ENCODE results near the gene MAN2A2. TPM values are rescaled to one million over a fixed set of nuclear protein-coding genes. Genes with fewer than 3 reads are reported as not detected.

MAN2A2 gene
- total and polyA plus RNA-seq, 2 experiments from 2014 or later: 4.3 to 7.7 TPM

DNA sequence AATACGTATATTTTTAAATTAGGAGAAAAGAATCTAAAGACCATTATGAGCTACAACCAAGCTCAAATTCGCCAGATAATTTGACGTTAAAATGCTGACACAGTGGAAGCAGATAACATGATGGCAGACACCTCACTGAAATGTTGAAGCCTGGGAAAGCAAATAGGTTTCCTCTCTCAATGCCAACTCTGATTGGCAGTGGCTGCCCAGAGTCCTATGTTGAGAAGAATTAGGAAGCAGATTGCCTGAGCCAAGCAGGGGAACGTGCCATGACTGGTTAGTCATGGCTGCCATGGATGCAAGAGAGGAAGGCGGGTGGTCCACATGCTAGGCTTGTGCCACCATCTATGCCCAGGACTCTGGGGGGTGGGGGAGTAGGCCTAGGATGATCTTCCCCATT lies 35.2 kb downstream of the MAN2A2 start:
- TF ChIP-seq EZH2 (IDR thresholded peaks at IDR 0.05; ENCODE audit: insufficient read depth, poor library complexity, severe bottlenecking) (no peak), EZH2phosphoT487 (IDR thresholded peaks at IDR 0.05; ENCODE audit: insufficient read depth, low read depth) (no peak)
- in situ Hi-C loops (cut with MboI): no loop called here
- Histone ChIP-seq H3K27me3 (replicated peaks; ENCODE audit: insufficient read depth) (no peaks in the 10 kb centered on the region), H3F3A (ENCODE audit: insufficient read depth) (no peaks in the 10 kb centered on the region), H3K4me1 (ENCODE audit: insufficient read depth) (peaks cover 8% of the 10 kb centered on the region), H3K9me2 (ENCODE audit: insufficient read depth) (no peaks in the 10 kb centered on the region), H2AFZ (no peak overlapping the region), H3K4me3 (no peak overlapping the region), H3K27ac (no peak overlapping the region), H3K79me2 (ENCODE audit: insufficient read depth) (peaks cover 30% of the 10 kb centered on the region), H3K4me2 (ENCODE audit: unreplicated experiment) (no peak overlapping the region), H3K9ac (no peak overlapping the region), H3K9me3 (ENCODE audit: low read depth) (no peaks in the 10 kb centered on the region), H3K36me3 (ENCODE audit: low read depth) (peaks cover 37% of the 10 kb centered on the region; the same call in 1 of the 2 replicates), H4K20me1 (ENCODE audit: insufficient read depth) (no peaks in the 10 kb centered on the region)
- no peak for DNase-seq
- 95 to 98% methylated on average over 5 of the region's 5 CpGs for WGBS, 2 experiments (ENCODE audit: low coverage in 1 of 2, low lambda C conversion rate in 2 of 2, missing lambda C conversion rate in 2 of 2)

DNA sequence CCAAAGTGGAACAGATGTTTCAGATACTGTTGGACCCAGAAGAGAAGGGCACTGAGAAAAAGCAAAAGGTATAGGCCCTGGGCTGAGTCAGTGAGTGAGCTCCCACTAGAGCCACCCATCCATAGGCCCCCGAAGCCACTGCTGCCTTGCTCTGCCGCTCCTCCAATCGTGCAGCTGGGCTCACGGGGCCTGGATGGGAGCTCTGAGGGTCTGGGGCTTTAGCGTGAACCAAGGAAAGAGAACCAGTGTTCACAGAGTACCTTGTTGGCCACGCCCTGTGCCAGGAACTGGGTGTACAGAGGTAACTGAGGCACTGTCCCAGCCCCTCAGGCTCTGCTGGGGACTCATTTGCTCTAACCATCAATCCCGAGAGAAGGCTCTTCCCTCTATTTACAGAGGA lies 36.7 kb downstream of the MAN2A2 start:
- H3K9me2 ChIP-seq (ENCODE audit: insufficient read depth): no peaks in the 10 kb centered on the region
- H3K9ac ChIP-seq: no peak overlapping the region
- H3K36me3 ChIP-seq (ENCODE audit: low read depth): peaks cover 49% of the 10 kb centered on the region
- H3K79me2 ChIP-seq (ENCODE audit: insufficient read depth): peaks cover 30% of the 10 kb centered on the region
- no peak for TF ChIP-seq EZH2phosphoT487 (IDR thresholded peaks at IDR 0.05; ENCODE audit: insufficient read depth, low read depth)
- no peak for TF ChIP-seq EZH2 (IDR thresholded peaks at IDR 0.05; ENCODE audit: insufficient read depth, poor library complexity, severe bottlenecking)
- in situ Hi-C loops (cut with MboI): no loop called here
- H3K27me3 ChIP-seq (replicated peaks; ENCODE audit: insufficient read depth): no peaks in the 10 kb centered on the region
- 92 to 94% methylated on average over 7 of the region's 7 CpGs for WGBS, 2 experiments (ENCODE audit: low coverage in 1 of 2, low lambda C conversion rate in 2 of 2, missing lambda C conversion rate in 2 of 2)
- H2AFZ ChIP-seq: no peak overlapping the region
- no peak for DNase-seq
- H3K27ac ChIP-seq: no peak overlapping the region
- H3K4me3 ChIP-seq: no peak overlapping the region
- H3K4me2 ChIP-seq (ENCODE audit: unreplicated experiment): no peak overlapping the region
- no peaks in the 10 kb centered on the region for H3F3A ChIP-seq (ENCODE audit: insufficient read depth)
- no peaks in the 10 kb centered on the region for H3K9me3 ChIP-seq (ENCODE audit: low read depth)
- no peaks in the 10 kb centered on the region for H4K20me1 ChIP-seq (ENCODE audit: insufficient read depth)
- peaks cover 8% of the 10 kb centered on the region for H3K4me1 ChIP-seq (ENCODE audit: insufficient read depth)

DNA sequence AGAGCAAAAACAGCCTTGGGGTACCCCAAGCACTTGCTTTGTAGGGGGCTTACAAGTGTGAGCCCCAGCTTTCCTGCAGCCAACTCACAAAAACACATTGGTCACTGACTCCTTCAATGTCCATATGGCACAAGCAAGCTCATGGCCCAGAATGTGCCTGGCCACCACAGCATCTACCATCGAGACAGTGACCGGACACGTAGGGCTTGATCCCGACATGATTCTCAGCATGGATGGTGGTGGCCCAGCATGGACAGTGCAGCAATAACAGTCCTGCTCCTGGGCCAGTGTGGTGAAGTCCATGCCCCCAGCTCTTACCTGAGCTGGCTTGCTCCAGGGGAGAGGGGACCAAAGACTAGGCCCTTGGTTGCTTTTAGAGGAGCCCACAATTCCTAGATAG lies 37.9 kb downstream of the MAN2A2 start:
- Histone ChIP-seq H3K9ac (no peak overlapping the region), H2AFZ (no peak overlapping the region), H3K36me3 (ENCODE audit: low read depth) (peaks cover 54% of the 10 kb centered on the region), H3K4me1 (ENCODE audit: insufficient read depth) (peaks cover 7% of the 10 kb centered on the region), H3K27me3 (replicated peaks; ENCODE audit: insufficient read depth) (no peaks in the 10 kb centered on the region), H3K27ac (no peak overlapping the region), H4K20me1 (ENCODE audit: insufficient read depth) (no peaks in the 10 kb centered on the region), H3K4me3 (no peak overlapping the region), H3K9me3 (ENCODE audit: low read depth) (no peaks in the 10 kb centered on the region), H3K4me2 (ENCODE audit: unreplicated experiment) (no peak overlapping the region), H3K79me2 (ENCODE audit: insufficient read depth) (peaks cover 23% of the 10 kb centered on the region), H3K9me2 (ENCODE audit: insufficient read depth) (no peaks in the 10 kb centered on the region), H3F3A (ENCODE audit: insufficient read depth) (no peaks in the 10 kb centered on the region)
- no peak for DNase-seq
- no peak for TF ChIP-seq EZH2phosphoT487 (IDR thresholded peaks at IDR 0.05; ENCODE audit: insufficient read depth, low read depth)
- TF ChIP-seq EZH2 (IDR thresholded peaks at IDR 0.05; ENCODE audit: insufficient read depth, poor library complexity, severe bottlenecking): no peak
- in situ Hi-C loops (cut with MboI): no loop called here
- WGBS, 2 experiments (ENCODE audit: low coverage in 1 of 2, low lambda C conversion rate in 2 of 2, missing lambda C conversion rate in 2 of 2): 96 to 100% methylated on average over 4 of the region's 4 CpGs

DNA sequence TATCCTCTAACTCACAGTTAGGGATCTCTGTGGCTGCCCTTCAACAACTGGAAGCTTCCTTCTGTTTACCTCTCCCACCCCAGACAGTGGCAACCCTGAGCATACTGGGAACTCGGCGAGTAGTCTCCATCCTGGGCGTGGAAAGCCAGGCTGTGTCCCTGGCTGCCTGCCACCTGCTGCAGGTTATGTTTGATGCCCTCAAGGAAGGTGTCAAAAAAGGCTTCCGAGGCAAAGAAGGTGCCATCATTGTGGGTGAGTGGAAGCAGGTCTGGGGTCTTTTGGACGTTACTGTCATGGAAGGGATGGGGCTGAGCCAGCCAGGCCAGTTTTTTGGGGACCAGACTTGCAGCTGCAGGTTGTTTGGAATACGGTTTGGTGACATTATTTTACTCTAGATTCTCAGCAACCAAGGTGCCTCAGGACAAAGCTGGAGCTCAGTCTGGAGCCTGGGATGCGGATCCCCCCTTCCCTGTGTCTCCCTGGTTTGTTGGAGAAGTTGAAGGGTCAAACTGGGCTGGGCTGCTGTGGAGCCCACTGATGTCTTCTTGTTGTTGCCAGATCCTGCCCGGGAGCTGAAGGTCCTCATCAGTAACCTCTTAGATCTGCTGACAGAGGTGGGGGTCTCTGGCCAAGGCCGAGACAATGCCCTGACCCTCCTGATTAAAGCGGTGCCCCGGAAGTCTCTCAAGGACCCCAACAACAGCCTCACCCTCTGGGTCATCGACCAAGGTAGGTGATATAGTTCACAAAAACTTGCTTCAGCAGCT lies 39.4 kb downstream of the MAN2A2 start:
- H3K36me3 ChIP-seq (ENCODE audit: low read depth): peaks cover 54% of the 10 kb centered on the region
- no peaks in the 10 kb centered on the region for H3K4me1 ChIP-seq (ENCODE audit: insufficient read depth)
- H3K9me2 ChIP-seq (ENCODE audit: insufficient read depth): no peaks in the 10 kb centered on the region
- 85% methylated on average over 12 of the region's 12 CpGs for WGBS, 2 experiments (ENCODE audit: low coverage in 1 of 2, low lambda C conversion rate in 2 of 2, missing lambda C conversion rate in 2 of 2)
- no peaks in the 10 kb centered on the region for H3F3A ChIP-seq (ENCODE audit: insufficient read depth)
- TF ChIP-seq EZH2phosphoT487 (IDR thresholded peaks at IDR 0.05; ENCODE audit: insufficient read depth, low read depth) (no peak), EZH2 (IDR thresholded peaks at IDR 0.05; ENCODE audit: insufficient read depth, poor library complexity, severe bottlenecking) (no peak)
- peaks cover 8% of the 10 kb centered on the region; the same call in 1 of the 2 replicates for H3K79me2 ChIP-seq (ENCODE audit: insufficient read depth)
- no peak overlapping the region for H3K9ac ChIP-seq
- no peak for DNase-seq
- H3K4me2 ChIP-seq (ENCODE audit: unreplicated experiment): no peak overlapping the region
- H3K27me3 ChIP-seq (replicated peaks; ENCODE audit: insufficient read depth): no peaks in the 10 kb centered on the region
- H2AFZ ChIP-seq: no peak overlapping the region
- H4K20me1 ChIP-seq (ENCODE audit: insufficient read depth): no peaks in the 10 kb centered on the region
- H3K27ac ChIP-seq: no peak overlapping the region
- H3K4me3 ChIP-seq: no peak overlapping the region
- no peaks in the 10 kb centered on the region for H3K9me3 ChIP-seq (ENCODE audit: low read depth)
- in situ Hi-C loops (cut with MboI): no loop called here

Data from GM23248 (cell line).